GM21381 (cell line): ENCODE data around the gene DNAI7.

Experiments
- ATAC-seq: cut with Tn5 transposase; IDR thresholded peaks from one replicate; pipeline ENCODE4 v1.9.1; 2021; ENCODE audit warnings: mild to moderate bottlenecking, moderate library complexity; ENCODE audit not compliant: unreplicated experiment

DNAI7 gene

GRCh38 chr12:25195056-25195971, at the start of gene DNAI7, which contains the start of gene ETFRF1:
DNAI7 (minus strand) TSS chr12:25195160; CDS start chr12:25195078, 82 bp downstream.
ETFRF1 (plus strand) TSS chr12:25195237; CDS start chr12:25203957, 8,720 bp downstream.
- peak; percentile 96 for ATAC-seq

- ATAC-seq, result no peak
Measured at GRCh38 chr12:25243680-25243990, 48.7 kb upstream of the DNAI7 start.

GRCh38 chr12:25242981-25243679, 48.2 kb upstream of the DNAI7 start:
- no peak for ATAC-seq

GRCh38 chr12:25241167-25242020, 46.4 kb upstream of the DNAI7 start:
- ATAC-seq, result peak; percentile 58

GRCh38 chr12:25236626-25237025, 41.7 kb upstream of the DNAI7 start:
- no peak for ATAC-seq

- ATAC-seq, result no peak
Measured at GRCh38 chr12:25236190-25236589, 41.2 kb upstream of the DNAI7 start.

DNA sequence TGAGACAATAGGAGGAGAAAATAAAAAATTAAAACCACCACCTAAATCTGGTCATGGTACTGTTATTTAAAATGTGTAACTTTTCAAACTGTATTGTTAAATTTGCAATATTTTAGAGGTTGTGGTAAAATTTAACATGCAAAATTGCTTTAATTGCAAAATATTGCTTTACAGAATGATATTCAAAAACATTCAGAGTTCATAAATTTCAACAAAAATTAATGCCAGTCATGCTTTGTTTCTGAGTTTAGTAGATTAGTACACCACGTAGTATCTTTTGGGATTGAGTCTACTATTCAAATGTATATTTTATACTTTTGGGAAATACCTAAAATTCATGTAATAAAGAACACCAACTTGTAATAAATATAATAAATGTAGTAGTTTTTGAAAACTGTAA, 18.4 kb upstream of the DNAI7 start:
- no peak for ATAC-seq

GRCh38 chr12:25208554-25208953, 13.6 kb upstream of the DNAI7 start:
- no peak for ATAC-seq

DNA sequence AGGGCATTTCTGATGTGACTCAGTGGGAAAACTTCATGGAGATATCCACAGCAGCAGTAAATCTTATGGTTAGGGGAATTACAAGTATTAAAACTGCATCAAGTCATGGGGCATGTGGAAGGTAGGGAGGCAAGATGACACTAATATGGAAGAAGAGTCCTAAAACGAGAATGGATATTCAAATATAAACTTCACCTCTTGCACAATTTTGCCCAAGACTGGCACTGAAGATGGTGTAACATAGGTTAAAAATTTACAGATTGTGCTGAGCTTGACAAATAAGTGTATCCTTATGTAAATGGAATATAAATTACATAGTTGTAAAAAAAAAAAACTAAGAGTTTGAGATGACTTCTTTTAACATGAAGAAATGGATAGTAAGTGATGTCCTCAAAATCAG, 12.9 kb upstream of the DNAI7 start:
- ATAC-seq, result no peak

DNA sequence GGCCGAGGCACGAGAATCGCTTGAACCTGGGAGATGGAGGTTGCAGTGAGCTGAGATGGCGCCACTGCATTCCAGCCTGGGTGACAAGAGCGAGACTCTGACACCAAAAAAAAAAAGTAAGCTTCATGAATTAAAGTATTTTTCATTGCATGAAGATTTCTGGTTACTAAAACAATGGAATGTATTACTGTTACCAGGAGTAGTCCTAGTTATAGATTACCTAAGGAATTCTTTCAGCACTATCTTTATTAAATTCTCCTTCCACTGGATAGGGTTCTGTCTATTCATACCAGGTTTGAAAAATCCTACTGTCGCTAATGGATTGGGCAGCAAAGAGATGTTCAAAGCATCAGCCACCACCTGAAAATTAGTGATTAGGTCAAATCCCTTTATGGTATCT, 12.5 kb upstream of the DNAI7 start:
- ATAC-seq, result no peak

- no peak for ATAC-seq
Measured at GRCh38 chr12:25202137-25202536, 7.2 kb upstream of the DNAI7 start.

DNA sequence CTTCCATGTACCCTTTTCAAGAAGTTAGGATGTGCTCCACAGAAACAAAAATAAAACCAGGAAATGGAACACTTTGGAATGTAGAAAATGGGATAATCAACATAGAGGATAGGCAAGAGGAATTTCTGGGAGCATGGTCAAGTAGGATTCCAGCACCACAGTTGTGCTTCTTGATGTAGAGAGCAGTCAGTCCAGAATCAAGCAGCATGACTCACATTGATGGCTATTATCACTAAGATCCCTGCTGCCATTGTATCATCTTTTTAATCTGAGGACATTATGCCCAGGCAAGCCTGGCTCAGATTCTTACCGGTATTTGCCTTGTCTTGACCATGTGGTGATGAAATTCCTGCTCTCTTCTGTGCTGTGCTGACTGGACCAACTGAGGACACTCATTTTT, 5.7 kb upstream of the DNAI7 start:
- ATAC-seq, result no peak

GRCh38 chr12:25197608-25198007, 2.6 kb upstream of the DNAI7 start:
- no peak for ATAC-seq

DNA sequence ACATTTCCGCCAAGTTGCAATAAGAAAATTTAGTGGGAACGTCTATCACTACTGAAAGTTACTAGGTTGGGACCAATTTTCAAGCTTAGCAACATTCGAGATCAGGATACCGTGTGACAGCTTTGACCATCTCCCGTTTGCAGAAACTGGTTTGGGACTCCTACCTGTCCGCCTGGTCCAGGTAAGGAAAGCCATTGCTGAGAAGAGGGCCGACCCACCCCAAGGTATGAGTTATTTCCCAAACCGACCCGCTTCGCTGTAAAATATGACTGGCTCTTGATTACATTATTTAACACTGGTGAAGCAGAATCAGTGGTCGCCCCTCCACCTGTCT, 271 bp downstream of the DNAI7 start:
- ATAC-seq, result no peak

DNA sequence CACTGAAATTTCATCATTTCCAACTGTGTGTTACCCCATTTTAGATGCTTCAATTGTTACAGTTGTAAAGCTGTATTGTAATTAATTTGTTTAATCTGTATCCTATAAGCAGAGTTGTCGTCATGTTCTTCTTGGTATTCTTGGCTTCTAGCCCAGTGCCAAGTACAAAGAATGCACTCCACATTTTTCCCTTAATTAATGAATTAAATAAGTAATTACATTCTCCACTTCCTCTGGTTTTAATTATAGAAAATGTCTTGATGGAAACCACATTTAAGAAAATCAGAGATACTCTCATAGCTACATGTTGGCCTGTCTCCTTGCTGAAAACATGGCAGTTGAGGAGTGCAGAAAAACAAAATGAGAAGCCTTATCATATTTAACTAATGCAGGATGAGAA, 746 bp downstream of the DNAI7 start:
- no peak for ATAC-seq

- no peak for ATAC-seq
Measured at GRCh38 chr12:25190793-25191192, 4.2 kb downstream of the DNAI7 start.

DNA sequence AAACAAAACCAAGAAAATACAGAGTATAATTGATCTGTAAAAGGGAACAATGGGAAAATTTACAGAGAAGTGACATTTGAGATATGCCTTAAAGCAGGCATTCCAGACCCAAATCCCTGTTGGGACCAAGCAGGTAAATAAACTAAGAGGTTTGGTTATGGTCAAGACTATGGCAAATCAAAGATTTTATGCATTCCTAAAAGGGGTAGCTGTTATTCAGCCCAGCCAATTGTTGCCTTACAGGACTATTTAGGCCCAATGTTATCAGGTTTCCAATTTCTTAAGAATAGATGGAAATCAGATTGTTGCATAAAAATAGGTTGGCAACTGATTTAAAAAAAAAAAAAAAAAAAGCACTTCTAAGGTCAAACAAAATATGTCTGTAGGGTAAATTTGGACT, 5.3 kb downstream of the DNAI7 start:
- no peak for ATAC-seq

DNA sequence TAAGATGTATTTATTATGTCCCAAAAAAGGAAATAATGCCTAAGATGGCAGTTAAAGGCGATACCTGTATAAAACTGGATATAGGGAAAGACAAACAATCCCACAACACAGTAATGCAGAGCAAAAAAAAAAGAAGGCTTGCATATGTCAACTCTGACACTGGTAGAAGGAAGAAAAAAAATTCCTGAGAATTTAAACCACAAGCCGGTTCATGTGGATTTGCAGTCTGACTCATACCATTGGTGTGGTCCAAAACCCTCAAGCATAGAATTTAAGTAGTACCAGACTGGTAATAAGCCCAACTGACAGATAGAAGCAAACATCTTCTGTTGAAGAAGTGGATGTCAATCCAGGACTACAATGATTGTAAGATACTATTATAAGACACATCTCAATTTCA, 7.2 kb downstream of the DNAI7 start:
- no peak for ATAC-seq

GRCh38 chr12:25186788-25187402, 8.1 kb downstream of the DNAI7 start:
- peak; percentile 82 for ATAC-seq

GRCh38 chr12:25186038-25186787, 8.7 kb downstream of the DNAI7 start:
- ATAC-seq, result no peak
